Measurements from ENCODE around the gene PIM1.
A peak's percentile ranks its signal among the peaks of the same experiment; 100 is the strongest.

Gene PIM1

GRCh38 chr6:37138856-37139229, 31.1 kb upstream of the PIM1 start:
- DNase-seq, result no peak

- DNase-seq, result no peak
Measured at GRCh38 chr6:37139230-37139962, 30.6 kb upstream of the PIM1 start.

GRCh38 chr6:37140145-37140544, 29.8 kb upstream of the PIM1 start:
- no peak for DNase-seq

- no peak for DNase-seq
Measured at GRCh38 chr6:37141281-37142049, 28.5 kb upstream of the PIM1 start.

GRCh38 chr6:37142050-37142614, 27.8 kb upstream of the PIM1 start:
- no peak for DNase-seq

GRCh38 chr6:37143585-37143984, 26.4 kb upstream of the PIM1 start:
- DNase-seq, result no peak

- no peak for DNase-seq
Measured at GRCh38 chr6:37145443-37145842, 24.5 kb upstream of the PIM1 start.

- DNase-seq, result no peak
Measured at GRCh38 chr6:37146735-37147157, 23.2 kb upstream of the PIM1 start.

GRCh38 chr6:37149745-37150144, 20.2 kb upstream of the PIM1 start:
- no peak for DNase-seq

GRCh38 chr6:37150314-37150713, 19.6 kb upstream of the PIM1 start:
- DNase-seq, result no peak

GRCh38 chr6:37155394-37156312, 14.3 kb upstream of the PIM1 start:
- no peak for DNase-seq

GRCh38 chr6:37158508-37158907, 11.4 kb upstream of the PIM1 start:
- no peak for DNase-seq

- peak in 1 of 2 donors; percentile 33 for DNase-seq
Measured at GRCh38 chr6:37160922-37161778, 8.8 kb upstream of the PIM1 start.

- DNase-seq, result no peak
Measured at GRCh38 chr6:37162740-37163139, 7.2 kb upstream of the PIM1 start.

- DNase-seq, result no peak
Measured at GRCh38 chr6:37168163-37168758, 1.7 kb upstream of the PIM1 start.

- peak in 1 of 2 donors; percentile 56 for DNase-seq
Measured at GRCh38 chr6:37168811-37169495, 999 bp upstream of the PIM1 start.

GRCh38 chr6:37170273-37171200, 585 bp downstream of the PIM1 start:
- peak in 1 of 2 donors; percentile 60 for DNase-seq

GRCh38 chr6:37171201-37171969, 1.4 kb downstream of the PIM1 start:
- peak; percentile 46 to 51 for DNase-seq
